A549 (cell line): ENCODE measurements around the gene MAPKAPK3. TPM values are rescaled to one million over a fixed set of nuclear protein-coding genes. Genes with fewer than 3 reads are reported as not detected.

Experiments
- ATAC-seq, 2 experiments: fragments of 200-7000 bp in 1 of 2; fragments of >200 bp in 1 of 2; cut with Nextera tagmentation in 1 of 2; cut with Tn5 transposase in 1 of 2; 3 replicates each; pipeline versions ENCODE4 v1.8.0 to v1.9.1; 2018 to 2020; ENCODE audit warnings: mild to moderate bottlenecking in 1 of 2, moderate library complexity in 1 of 2
- CTCF ChIA-PET: fragments of 300-600 bp; sonication (Branson Sonifier 250); formaldehyde crosslinking; extraction: SDS; loops from one replicate; lab custom pipeline; 2021; ENCODE audit warnings: antibody characterized with exemption, inconsistent platforms; lab: Yijun Ruan, JAX
- POLR2A ChIA-PET: fragments of 350-600 bp; formaldehyde crosslinking; extraction: SDS; loops from one replicate; lab custom pipeline; 2021; ENCODE audit warnings: antibody characterized with exemption, inconsistent platforms; lab: Yijun Ruan, JAX
- DNase-seq, 2 experiments: peaks; one replicate each; pipeline versions ENCODE4 v3.0.0 to v3.0.0-alpha.2; 2011 to 2016; ENCODE audit warnings: low read depth in 1 of 2, low spot score in 1 of 2
- FAIRE-seq: peaks from 2 replicates; lab custom pipeline; 2011; peaks lifted over from hg19 to GRCh38; lab: Jason Lieb, UNC
- H3K27ac ChIP-seq, 2 experiments: fragments of >200 bp; sonication (Bioruptor Twin); formaldehyde crosslinking; 3 replicates each; pipeline ENCODE4 v1.5.1; 2016 to 2017
- H3K4me1 ChIP-seq: fragments of >200 bp; sonication (Bioruptor Twin); formaldehyde crosslinking; 3 replicates; pipeline ENCODE4 v1.6.1; 2016
- H3K4me2 ChIP-seq: fragments of >200 bp; sonication (Bioruptor Twin); formaldehyde crosslinking; 3 replicates; pipeline ENCODE4 v1.6.1; 2016
- H3K4me3 ChIP-seq: fragments of >200 bp; sonication (Bioruptor Twin); formaldehyde crosslinking; 3 replicates; pipeline ENCODE4 v1.5.1; 2016
- H3K9me3 ChIP-seq: fragments of >200 bp; sonication (Bioruptor Twin); formaldehyde crosslinking; 3 replicates; pipeline ENCODE4 v1.6.1; 2016
- BHLHE40 ChIP-seq: IDR thresholded peaks from 2 replicates; pipeline ENCODE4 v1.6.1; 2012; ENCODE audit warnings: low read depth, low read length, inconsistent platforms
- CBX2 ChIP-seq: fragments of 200-600 bp; sonication (generic); IDR thresholded peaks from 2 replicates; pipeline ENCODE4 v1.6.1; 2016; ENCODE audit warnings: low read depth, mild to moderate bottlenecking, borderline replicate concordance
- EHF ChIP-seq: fragments of 250-450 bp; sonication (Bioruptor Pico); IDR thresholded peaks from 2 replicates; pipeline ENCODE4 v1.5.0; 2020; ENCODE audit warnings: mild to moderate bottlenecking
- FOSL2 ChIP-seq, 2 experiments: fragments of 450-650 bp in 1 of 2; fragments of >200 bp in 1 of 2; sonication (Bioruptor Twin) in 1 of 2; formaldehyde crosslinking; IDR thresholded peaks; 2 replicates each; pipeline versions ENCODE4 v1.5.0 to v1.6.1; 2016 to 2020; ENCODE audit warnings: mild to moderate bottlenecking in 1 of 2, moderate library complexity in 1 of 2
- FOXS1 ChIP-seq: fragments of 250-450 bp; sonication (Bioruptor Pico); IDR thresholded peaks from 2 replicates; pipeline ENCODE4 v1.5.0; 2020; ENCODE audit warnings: mild to moderate bottlenecking, moderate library complexity
- GATA3 ChIP-seq: IDR thresholded peaks from 2 replicates; pipeline ENCODE4 v1.6.1; 2012; ENCODE audit warnings: borderline replicate concordance
- HDAC2 ChIP-seq: fragments of 200-600 bp; sonication (generic); IDR thresholded peaks from 2 replicates; pipeline ENCODE4 v1.6.1; 2016
- HEYL ChIP-seq: fragments of 250-450 bp; sonication (Bioruptor Pico); IDR thresholded peaks from 2 replicates; pipeline ENCODE4 v1.8.0; 2021; ENCODE audit warnings: mild to moderate bottlenecking, moderate library complexity
- MAX ChIP-seq: IDR thresholded peaks from 2 replicates; pipeline ENCODE4 v1.6.1; 2012
- MYC ChIP-seq: IDR thresholded peaks from 2 replicates; pipeline ENCODE4 v1.6.1; 2012; ENCODE audit warnings: mild to moderate bottlenecking, inconsistent platforms, low read length, improper control_type of control experiment, borderline replicate concordance
- NFE2L2 ChIP-seq: fragments of 150-350 bp; conservative IDR thresholded peaks from 2 replicates; pipeline ENCODE4 v1.6.1; 2014; ENCODE audit warnings: low read length
- NR3C1 ChIP-seq: fragments of >200 bp; sonication (Bioruptor Twin); formaldehyde crosslinking; IDR thresholded peaks from 3 replicates; pipeline ENCODE4 v1.6.1; 2017
- PHF8 ChIP-seq: fragments of 200-600 bp; sonication (generic); IDR thresholded peaks from 2 replicates; pipeline ENCODE4 v1.6.1; 2016; ENCODE audit warnings: low read depth, mild to moderate bottlenecking, antibody characterized with exemption, moderate library complexity, borderline replicate concordance
- POLR2A ChIP-seq: IDR thresholded peaks from 2 replicates; pipeline ENCODE4 v1.6.1; 2012; ENCODE audit warnings: mild to moderate bottlenecking, low read length
- POLR2AphosphoS2 ChIP-seq: conservative IDR thresholded peaks from 2 replicates; pipeline ENCODE4 v1.6.1; 2012; ENCODE audit warnings: low read length, improper control_type of control experiment, inconsistent platforms
- RAD21 ChIP-seq, 2 experiments: fragments of >200 bp in 1 of 2; sonication (Bioruptor Twin) in 1 of 2; formaldehyde crosslinking in 1 of 2; IDR thresholded peaks in 1 of 2; conservative IDR thresholded peaks in 1 of 2; 2 replicates in 1 of 2; 3 replicates in 1 of 2; pipeline ENCODE4 v1.6.1; 2012 to 2018; ENCODE audit warnings: inconsistent platforms in 1 of 2
- RARB ChIP-seq: fragments of 250-450 bp; sonication (Bioruptor Pico); IDR thresholded peaks from 2 replicates; pipeline ENCODE4 v1.8.0; 2021; ENCODE audit warnings: mild to moderate bottlenecking, moderate library complexity
- RNF2 ChIP-seq: fragments of 200-600 bp; sonication (generic); IDR thresholded peaks from 2 replicates; pipeline ENCODE4 v1.6.1; 2016; ENCODE audit warnings: low read depth, mild to moderate bottlenecking, antibody characterized with exemption, moderate library complexity, borderline replicate concordance
- SMC3 ChIP-seq: fragments of >200 bp; sonication (Bioruptor Twin); formaldehyde crosslinking; IDR thresholded peaks from 3 replicates; pipeline ENCODE4 v1.6.1; 2018; ENCODE audit warnings: inconsistent platforms
- SREBF2 ChIP-seq: fragments of 450-650 bp; IDR thresholded peaks from 2 replicates; pipeline ENCODE4 v1.6.1; 2014; ENCODE audit warnings: mild to moderate bottlenecking, moderate library complexity
- TFCP2L1 ChIP-seq: fragments of 250-450 bp; sonication (Bioruptor Pico); IDR thresholded peaks from 2 replicates; pipeline ENCODE4 v1.5.0; 2021; ENCODE audit warnings: mild to moderate bottlenecking
- ZC3H11A ChIP-seq: fragments of 450-650 bp; IDR thresholded peaks from 2 replicates; pipeline ENCODE4 v1.6.1; 2014; ENCODE audit warnings: antibody characterized with exemption, mild to moderate bottlenecking
- ZFP36 ChIP-seq: fragments of 450-650 bp; IDR thresholded peaks from 2 replicates; pipeline ENCODE4 v1.6.1; 2014; ENCODE audit warnings: borderline replicate concordance; ENCODE audit not compliant: partially characterized antibody
- WGBS: methylation state at CpG from one replicate; pipeline ENCODE4 v1.1.6; 2017; ENCODE audit errors: missing lambda C conversion rate; 5-methylcytosine and 5-hydroxymethylcytosine counted together
- polyA plus RNA-seq, 4 experiments: library from polyadenylated mRNA; depleted of rRNA in 3 of 4; stranded (reverse); fragments of >200 nt; fragmentation: RNase III in 1 of 4; extraction: RNeasy Plus Mini Kit Qiagen cat#74134 plus additional on column Dnase treatment in 1 of 4; gene quantifications; 2 replicates in 3 of 4; 3 replicates in 1 of 4; pipeline ENCODE4 v1.2.3, GENCODE V29; 2011 to 2017
- TF ChIP-seq, protein P1 (sequence below): fragments of 250-450 bp; sonication (Bioruptor Pico); IDR thresholded peaks from 2 replicates; pipeline ENCODE4 v1.5.0; 2021; ENCODE audit warnings: mild to moderate bottlenecking, moderate library complexity, borderline replicate concordance
- TF ChIP-seq, protein P2 (sequence below): fragments of 150-350 bp; IDR thresholded peaks from 2 replicates; pipeline ENCODE4 v1.6.1; 2014; ENCODE audit warnings: low read depth, mild to moderate bottlenecking, low read length
- TF ChIP-seq, protein P3 (sequence below): fragments of >200 bp; sonication (Bioruptor Twin); formaldehyde crosslinking; IDR thresholded peaks from 3 replicates; pipeline ENCODE4 v1.6.1; 2016
- TF ChIP-seq, protein P4 (sequence below): fragments of 200-600 bp; sonication (generic); IDR thresholded peaks from 2 replicates; pipeline ENCODE4 v1.6.1; 2016; ENCODE audit warnings: antibody characterized with exemption, mild to moderate bottlenecking, moderate library complexity

The MAPKAPK3 gene
- polyA plus RNA-seq, 2 of the 4 experiments (the other 2 are of a cell fraction), result 14.6 to 16.5 TPM

GRCh38 chr3:50655009-50655830 is 38.3 kb downstream of the MAPKAPK3 start:
- Histone ChIP-seq H3K9me3 (no peaks in the 10 kb centered on the region), H3K4me1 (no peaks in the 10 kb centered on the region), H3K4me2 (no peak overlapping the region), H3K4me3 (no peak overlapping the region), H3K27ac (no peak overlapping the region)
- 64% methylated on average over 2 of the region's 3 CpGs for WGBS
- ChIA-PET CTCF (interaction anchor here (0.7 to 1.6 kb wide), 3 partner anchors 25 to 40 kb away, joined by 3 to 5 read pairs (median 3); no protein-coding TSS in a partner anchor), POLR2A (no interaction called here)
- ATAC-seq, result no peak
- TF ChIP-seq ZC3H11A, result no peak
- TF ChIP-seq POLR2A, result no peak
- TF ChIP-seq RNF2, result no peak
- no peak for TF ChIP-seq ZFP36
- TF ChIP-seq, protein P1, sequence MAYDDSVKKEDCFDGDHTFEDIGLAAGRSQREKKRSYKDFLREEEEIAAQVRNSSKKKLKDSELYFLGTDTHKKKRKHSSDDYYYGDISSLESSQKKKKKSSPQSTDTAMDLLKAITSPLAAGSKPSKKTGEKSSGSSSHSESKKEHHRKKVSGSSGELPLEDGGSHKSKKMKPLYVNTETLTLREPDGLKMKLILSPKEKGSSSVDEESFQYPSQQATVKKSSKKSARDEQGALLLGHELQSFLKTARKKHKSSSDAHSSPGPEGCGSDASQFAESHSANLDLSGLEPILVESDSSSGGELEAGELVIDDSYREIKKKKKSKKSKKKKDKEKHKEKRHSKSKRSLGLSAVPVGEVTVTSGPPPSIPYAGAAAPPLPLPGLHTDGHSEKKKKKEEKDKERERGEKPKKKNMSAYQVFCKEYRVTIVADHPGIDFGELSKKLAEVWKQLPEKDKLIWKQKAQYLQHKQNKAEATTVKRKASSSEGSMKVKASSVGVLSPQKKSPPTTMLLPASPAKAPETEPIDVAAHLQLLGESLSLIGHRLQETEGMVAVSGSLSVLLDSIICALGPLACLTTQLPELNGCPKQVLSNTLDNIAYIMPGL (CRISPR knock-in tag), result no peak
- TF ChIP-seq, protein P2, sequence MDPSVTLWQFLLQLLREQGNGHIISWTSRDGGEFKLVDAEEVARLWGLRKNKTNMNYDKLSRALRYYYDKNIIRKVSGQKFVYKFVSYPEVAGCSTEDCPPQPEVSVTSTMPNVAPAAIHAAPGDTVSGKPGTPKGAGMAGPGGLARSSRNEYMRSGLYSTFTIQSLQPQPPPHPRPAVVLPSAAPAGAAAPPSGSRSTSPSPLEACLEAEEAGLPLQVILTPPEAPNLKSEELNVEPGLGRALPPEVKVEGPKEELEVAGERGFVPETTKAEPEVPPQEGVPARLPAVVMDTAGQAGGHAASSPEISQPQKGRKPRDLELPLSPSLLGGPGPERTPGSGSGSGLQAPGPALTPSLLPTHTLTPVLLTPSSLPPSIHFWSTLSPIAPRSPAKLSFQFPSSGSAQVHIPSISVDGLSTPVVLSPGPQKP, result no peak
- TF ChIP-seq TFCP2L1, result no peak
- no peak for TF ChIP-seq RAD21 (conservative IDR thresholded peaks at IDR 0.05 in 1 of 2, IDR thresholded peaks at IDR 0.05 in 1 of 2)
- TF ChIP-seq CBX2, result no peak
- TF ChIP-seq, protein P3, sequence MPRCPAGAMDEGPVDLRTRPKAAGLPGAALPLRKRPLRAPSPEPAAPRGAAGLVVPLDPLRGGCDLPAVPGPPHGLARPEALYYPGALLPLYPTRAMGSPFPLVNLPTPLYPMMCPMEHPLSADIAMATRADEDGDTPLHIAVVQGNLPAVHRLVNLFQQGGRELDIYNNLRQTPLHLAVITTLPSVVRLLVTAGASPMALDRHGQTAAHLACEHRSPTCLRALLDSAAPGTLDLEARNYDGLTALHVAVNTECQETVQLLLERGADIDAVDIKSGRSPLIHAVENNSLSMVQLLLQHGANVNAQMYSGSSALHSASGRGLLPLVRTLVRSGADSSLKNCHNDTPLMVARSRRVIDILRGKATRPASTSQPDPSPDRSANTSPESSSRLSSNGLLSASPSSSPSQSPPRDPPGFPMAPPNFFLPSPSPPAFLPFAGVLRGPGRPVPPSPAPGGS, result no peak
- no peak for TF ChIP-seq EHF (CRISPR knock-in tag)
- no peak for TF ChIP-seq FOSL2 (IDR thresholded peaks at IDR 0.05)
- TF ChIP-seq FOSL2 (CRISPR knock-in tag; IDR thresholded peaks at IDR 0.05), result no peak
- TF ChIP-seq HEYL (CRISPR knock-in tag), result no peak
- no peak for TF ChIP-seq NR3C1
- TF ChIP-seq FOXS1, result no peak
- TF ChIP-seq RARB (CRISPR knock-in tag), result no peak
- no peak for TF ChIP-seq POLR2AphosphoS2
- no peak for FAIRE-seq
- DNase-seq, result no peak

DNA sequence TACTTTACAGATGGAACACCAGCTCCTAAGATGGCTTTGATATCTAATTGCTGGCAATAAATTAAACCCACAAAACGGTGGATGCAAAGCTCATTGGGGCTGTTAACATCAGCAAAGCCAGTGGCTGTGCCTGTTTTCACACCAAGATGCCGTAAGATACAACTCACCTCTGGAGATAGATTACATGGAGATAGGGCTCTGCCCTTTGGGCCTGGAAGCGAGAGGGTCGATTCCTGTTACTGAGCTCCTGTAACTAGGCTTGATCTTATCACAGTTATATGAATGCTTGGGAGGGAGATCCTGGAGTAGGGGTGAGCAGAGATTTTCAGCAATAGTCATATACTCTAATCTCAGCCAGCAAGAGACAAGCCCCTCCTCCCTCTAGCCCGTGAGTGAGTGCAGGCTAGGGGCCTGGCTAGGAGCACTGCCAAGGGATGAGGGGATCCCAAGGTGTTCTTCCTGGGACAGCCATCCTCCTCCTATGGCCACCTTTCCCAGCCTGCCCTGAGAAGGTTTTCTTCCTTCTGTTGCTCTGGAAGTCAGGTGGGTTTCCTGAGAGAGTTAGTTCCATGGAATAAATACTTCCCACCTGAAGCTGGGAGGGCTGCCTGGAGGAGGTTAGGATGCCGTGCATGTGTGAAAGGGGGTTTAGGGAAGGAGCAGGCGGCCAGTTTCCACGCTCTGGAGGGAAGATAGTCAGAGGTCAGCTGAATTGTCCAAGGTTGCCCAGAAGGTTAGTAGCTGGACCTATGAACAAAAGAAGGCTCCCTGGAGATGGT is 39.7 kb downstream of the MAPKAPK3 start:
- 65% methylated on average over 7 of the region's 8 CpGs for WGBS
- ATAC-seq (no peak), FAIRE-seq (no peak), DNase-seq (no peak)
- H3K27ac ChIP-seq, result no peak overlapping the region
- H3K9me3 ChIP-seq, result no peaks in the 10 kb centered on the region
- ChIA-PET CTCF (interaction anchor here (0.6 to 1.1 kb wide), 3 partner anchors 17 to 42 kb away, joined by 3 to 5 read pairs (median 3); no protein-coding TSS in a partner anchor), POLR2A (no interaction called here)
- H3K4me3 ChIP-seq, result no peak overlapping the region
- H3K4me1 ChIP-seq, result no peaks in the 10 kb centered on the region
- H3K4me2 ChIP-seq, result no peak overlapping the region
- TF ChIP-seq PHF8 (no peak), POLR2A (no peak), SREBF2 (no peak), ZFP36 (no peak), MAX (no peak), SMC3 (no peak), FOSL2 (IDR thresholded peaks at IDR 0.05) (no peak), FOSL2 (CRISPR knock-in tag; IDR thresholded peaks at IDR 0.05) (no peak), HDAC2 (no peak), NFE2L2 (no peak), CBX2 (no peak), GATA3 (no peak), MYC (no peak), BHLHE40 (no peak), RAD21 (conservative IDR thresholded peaks at IDR 0.05 in 1 of 2, IDR thresholded peaks at IDR 0.05 in 1 of 2) (no peak), HEYL (CRISPR knock-in tag) (no peak)
- TF ChIP-seq, protein P4, sequence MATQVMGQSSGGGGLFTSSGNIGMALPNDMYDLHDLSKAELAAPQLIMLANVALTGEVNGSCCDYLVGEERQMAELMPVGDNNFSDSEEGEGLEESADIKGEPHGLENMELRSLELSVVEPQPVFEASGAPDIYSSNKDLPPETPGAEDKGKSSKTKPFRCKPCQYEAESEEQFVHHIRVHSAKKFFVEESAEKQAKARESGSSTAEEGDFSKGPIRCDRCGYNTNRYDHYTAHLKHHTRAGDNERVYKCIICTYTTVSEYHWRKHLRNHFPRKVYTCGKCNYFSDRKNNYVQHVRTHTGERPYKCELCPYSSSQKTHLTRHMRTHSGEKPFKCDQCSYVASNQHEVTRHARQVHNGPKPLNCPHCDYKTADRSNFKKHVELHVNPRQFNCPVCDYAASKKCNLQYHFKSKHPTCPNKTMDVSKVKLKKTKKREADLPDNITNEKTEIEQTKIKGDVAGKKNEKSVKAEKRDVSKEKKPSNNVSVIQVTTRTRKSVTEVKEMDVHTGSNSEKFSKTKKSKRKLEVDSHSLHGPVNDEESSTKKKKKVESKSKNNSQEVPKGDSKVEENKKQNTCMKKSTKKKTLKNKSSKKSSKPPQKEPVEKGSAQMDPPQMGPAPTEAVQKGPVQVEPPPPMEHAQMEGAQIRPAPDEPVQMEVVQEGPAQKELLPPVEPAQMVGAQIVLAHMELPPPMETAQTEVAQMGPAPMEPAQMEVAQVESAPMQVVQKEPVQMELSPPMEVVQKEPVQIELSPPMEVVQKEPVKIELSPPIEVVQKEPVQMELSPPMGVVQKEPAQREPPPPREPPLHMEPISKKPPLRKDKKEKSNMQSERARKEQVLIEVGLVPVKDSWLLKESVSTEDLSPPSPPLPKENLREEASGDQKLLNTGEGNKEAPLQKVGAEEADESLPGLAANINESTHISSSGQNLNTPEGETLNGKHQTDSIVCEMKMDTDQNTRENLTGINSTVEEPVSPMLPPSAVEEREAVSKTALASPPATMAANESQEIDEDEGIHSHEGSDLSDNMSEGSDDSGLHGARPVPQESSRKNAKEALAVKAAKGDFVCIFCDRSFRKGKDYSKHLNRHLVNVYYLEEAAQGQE, result no peak
